HG03103 (cell line): ENCODE measurements around the gene TCF7L2.

Experiments used
- ATAC-seq: cut with Tn5 transposase; IDR thresholded peaks from one replicate; pipeline ENCODE4 v1.9.1; 2021; ENCODE audit warnings: low read depth; ENCODE audit not compliant: unreplicated experiment

The TCF7L2 gene

DNA sequence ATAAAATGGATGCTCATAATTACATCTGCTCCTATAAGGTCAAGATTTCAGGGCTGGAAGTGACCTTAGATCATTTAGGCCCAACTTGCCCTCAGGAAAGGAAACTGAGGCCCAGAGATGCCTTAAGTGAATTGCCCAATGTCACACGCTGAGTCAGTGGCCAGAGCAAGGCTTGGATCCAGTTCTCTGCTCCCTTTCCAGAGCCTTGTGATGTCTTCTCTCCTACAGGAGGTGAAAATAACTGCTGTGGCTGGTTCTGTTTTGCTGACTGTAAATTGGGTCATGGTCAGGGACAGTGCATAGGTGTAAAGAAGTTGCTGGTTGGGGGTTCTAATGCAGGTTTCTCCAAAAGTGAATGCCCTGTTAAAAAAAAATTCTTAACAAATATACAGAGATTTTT lies 91.3 kb downstream of the TCF7L2 start:
- ATAC-seq = no peak

DNA sequence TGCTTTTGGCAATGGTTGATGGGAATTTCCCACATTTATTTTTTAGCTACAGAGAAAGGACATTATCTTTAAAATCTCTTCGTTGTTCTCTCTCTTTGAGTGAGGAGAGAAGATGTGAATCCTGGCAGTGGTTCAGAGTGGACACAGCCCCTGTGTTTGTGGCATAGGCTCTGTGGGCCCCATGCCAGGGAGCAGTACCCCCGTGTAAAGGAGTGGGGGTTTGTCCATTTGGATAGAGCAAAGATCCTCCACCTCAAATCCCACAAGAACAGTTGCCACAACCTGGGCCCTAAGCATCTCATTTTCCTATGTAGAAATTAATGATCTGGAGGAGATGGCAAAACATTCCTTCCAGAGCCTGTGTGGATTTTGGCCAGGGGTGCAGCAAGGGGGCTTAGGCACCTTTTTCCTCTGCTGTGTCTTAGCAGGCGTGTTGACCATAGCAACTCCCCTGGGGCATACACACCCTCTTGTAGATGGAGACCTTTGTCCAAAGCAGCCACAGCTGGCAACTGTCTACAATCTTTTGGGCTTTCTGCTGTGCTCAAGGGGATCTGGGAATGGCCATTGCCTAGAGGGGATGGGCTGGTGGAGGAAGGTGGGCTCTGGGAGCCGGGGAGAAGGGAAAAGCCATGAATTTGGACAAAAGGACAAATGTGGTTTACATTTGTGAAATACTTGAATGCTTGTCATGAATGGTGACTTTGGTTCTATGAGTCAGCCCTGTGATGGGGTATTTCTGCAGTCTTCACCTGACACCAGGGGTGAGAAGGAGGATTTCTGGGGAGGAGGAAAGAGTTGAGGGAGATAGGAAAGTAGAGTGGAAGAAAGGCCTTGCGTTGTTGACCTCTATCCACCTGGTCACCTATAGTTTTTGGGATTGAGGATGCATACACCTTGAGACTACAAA lies 92.0 kb downstream of the TCF7L2 start:
- ATAC-seq = no peak

DNA sequence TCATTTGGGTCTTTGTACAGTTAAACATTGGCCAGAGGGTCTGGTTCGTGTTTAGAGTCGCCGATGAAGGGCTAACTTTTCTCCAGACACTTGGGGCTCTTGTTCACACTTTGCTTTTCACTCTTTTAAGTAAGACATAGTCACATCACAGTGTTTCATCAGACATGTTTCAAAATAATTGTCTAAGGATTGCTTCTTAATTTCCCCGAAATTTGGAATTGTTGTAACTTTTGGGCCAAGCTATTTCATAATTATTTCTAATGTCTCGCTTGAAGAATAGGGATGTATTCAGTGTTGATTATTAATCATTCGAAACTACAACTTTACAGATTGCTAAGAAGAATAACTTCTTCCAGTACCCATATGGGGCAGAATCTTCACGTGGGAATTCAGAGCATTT lies 92.8 kb downstream of the TCF7L2 start:
- ATAC-seq = no peak

DNA sequence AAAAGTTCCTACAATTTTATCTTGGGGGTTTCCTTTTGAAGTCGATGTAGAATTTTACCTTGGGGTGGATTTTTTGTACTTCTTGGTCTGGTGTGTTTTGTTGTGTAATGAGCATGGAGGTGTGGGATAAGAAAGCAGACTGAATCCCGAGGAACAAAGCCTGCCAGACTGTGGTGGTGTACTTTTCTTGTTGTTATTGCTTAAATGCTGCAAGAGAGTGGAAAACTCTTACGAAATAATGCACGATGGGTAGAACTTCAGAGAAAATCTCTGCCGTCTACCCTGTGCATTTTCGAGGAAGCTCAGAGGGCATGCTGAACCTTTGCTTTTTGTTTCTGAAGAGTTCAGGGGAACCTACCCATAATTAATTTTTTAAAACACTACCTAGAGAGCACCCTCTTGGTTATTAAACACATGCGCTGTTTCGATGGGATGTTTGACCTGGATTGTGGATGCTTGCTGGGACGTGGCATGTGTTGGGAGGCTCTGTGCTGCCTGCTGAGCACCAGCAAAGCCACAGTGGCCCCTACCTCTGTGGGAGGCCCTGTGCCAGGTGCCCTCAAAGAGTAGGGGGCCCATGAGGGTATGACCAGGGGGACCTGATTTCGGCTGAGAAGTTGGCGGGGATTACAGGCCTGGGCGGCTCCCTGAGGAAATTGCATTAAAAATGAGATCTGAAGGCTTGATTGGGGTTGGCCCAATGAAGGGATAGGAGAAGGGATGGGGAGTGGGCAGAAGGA lies 94.1 kb downstream of the TCF7L2 start:
- ATAC-seq = no peak

DNA sequence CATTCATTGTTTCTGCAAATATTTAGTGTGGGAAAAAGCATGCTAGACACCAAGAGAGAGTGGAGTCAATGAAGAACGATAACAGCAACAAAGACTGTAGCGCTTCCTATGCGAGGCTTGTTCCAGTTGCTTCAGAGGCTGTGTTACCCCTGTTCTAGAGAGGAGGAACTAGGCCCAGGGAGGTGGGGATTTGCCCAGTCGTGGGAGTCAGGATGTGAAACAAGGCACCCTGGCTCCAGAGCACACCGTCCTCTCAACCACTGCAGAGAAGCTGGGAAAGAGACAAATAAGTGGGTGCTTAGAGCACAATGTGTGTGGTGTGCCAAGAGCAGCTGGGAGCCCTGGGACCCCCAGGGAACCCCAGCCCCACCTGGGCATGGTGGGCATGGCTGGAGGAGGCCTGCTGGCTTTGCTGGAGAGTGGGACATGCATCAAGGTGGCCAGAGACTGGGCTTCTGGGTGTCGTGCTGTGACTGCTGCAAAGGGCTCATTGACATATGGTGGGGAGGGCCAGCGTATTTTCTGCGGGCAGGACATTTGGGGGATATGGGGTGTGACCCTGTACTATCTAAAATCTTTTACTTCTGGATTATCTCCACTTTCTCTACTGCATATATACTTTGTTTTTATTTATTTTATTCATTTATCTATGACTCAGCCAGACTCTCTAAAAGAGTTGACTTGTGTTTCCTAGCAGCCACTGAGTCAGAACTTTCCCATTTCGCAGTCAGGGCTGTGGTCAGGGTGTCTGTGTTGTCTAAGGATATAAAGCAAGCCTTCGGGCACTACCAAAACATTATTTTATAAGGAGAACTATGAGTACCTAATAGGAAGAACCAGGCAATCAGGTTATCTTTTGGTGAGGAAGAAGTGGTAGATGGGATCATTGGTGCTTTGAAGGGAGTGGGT lies 95.4 kb downstream of the TCF7L2 start:
- no peak for ATAC-seq

DNA sequence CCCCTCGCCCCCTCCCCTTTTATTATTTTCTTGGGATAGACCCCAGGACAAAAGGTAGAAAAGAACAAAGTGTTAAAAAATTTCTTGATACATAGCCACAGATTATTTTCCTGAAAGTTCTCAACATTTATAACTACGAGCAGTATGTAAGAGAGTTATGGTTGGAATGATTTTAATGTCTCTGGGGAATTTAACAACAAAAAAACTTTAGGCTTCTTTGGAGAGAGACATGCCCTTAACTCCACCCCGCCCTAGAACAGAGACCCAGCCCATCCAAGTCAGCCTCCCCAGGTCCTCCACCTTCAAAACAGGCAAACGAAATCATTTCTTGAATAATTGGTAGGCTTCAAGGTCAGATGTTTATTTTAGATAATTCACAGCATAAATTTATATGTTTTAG lies 97.1 kb downstream of the TCF7L2 start:
- ATAC-seq = no peak

DNA sequence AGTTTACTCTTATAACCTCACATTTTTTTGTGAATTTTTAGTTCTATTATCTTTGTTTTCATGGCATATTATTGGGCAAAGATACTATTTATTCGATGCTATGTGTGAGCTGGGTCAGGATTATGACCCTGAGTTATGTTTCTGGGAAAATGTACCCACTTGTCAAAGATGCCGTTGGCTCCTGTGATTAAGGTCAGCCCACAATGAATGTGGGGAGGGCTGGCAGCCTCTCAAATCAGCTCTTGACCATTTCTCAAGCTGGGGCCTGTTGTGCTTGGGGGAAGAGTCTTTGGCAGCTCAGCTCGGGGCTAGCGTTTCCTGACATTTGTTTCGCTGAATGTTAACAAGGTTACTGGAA lies 97.5 kb downstream of the TCF7L2 start:
- ATAC-seq = no peak

DNA sequence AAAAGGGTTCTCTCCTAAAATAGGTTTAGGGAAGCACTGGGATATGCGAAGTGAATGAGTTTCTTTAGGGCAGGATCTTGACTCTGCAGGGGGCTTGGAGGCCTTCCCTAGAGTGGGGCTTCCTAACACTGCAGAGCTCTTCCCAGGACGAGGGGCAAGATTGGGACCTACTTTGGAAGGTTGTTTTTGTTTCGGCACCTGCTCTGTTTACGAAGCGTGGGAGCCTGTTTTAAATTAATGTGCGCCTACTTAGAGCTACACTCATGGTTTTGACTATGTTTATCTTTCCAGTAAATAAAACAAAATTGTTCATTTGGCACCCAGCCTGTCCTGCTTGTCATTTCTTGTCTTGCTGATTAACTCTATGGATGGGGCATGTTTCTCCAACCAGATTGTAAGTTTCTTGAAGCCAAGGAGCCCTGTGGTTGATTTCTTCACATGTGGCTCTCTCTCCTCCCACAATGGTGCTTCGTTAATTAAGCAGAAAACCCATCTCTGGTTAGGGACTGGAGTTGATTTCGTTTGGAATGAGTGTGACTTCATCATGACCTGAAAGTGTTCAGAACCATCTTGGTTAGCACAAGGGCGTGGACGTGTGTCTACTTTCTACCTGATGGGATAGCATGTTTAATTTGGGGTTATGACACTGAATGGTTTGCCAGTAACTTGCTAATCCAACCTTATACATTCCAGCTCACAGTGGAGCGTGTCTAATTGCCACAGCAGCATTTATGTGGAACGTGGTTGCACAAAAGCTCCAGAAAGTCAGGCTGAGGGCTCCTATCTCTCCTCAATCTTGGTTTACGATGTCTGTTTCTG lies 98.1 kb downstream of the TCF7L2 start:
- no peak for ATAC-seq

DNA sequence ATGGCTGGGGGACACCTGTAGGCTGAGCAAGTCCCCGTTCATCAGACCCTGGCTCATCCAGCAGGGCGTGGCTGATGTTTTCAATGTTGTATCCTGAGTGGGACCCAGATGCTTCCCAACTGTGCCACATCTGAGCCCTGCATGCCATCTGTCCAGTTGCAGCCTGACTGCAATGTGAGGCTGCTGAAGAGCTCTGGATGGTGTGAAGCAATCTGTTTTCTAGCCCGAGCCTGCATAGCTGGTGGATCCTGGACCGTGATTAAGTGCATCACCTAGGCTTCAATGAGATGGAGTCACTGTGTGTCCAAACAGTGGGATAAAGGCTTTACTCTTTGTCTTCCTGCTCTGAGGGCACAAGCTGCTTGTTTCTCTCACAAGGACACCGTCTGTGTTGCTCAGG lies 99.8 kb downstream of the TCF7L2 start:
- ATAC-seq = no peak

DNA sequence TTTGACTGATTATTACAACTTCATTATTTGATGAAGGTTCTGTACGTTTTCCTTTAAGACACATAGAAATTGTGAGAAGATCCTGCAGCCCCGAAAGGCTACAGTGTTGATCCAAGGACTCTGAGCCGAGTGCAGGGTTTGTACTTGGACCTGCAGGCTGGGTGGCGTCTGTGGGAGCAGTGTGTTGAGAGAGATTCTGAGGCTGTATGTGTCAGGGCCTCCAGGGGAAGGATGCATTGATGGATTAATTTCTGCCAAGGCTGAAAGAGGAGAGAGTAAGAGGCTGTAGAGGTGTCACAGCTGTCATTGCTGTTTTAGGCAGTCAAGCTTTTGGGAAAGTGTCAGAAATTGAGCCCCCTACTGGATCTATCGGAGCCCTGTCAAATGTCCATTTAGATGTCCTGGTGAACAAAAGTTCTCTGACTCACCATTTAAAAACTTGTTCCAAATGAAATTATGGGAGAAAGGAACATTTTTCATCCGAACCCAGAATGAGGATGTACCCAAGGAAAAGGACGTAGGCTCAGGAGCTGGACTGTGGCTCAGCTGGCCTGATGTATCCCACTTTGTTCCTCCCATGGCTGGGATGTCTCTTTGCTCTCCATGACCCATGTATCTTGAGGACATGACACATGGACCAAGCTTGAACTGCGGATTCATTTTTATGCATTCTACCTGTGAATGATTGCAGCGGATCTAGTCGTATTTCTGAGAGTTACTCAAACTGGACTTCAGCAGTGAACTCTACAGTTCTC lies 102.2 kb downstream of the TCF7L2 start:
- ATAC-seq = no peak

DNA sequence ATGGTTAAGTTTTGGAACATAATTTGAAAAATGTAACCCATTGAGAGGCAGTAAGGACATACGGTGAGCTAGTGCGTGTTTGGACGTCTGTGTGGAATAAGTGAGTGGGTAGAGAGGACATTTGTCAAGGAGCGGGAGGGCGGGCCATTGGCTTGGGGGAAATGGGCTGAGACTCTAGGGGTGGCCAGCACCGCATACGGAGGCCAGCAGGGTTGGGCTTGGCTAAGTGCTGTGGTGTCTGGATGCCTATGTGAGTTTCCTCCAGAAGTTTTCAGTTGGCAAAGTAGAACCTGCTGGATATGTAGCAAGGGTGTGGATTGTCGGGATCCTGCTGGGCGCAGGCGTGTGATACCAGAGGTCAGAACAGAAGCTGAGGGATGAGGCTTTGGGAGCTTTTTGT lies 103.0 kb downstream of the TCF7L2 start:
- no peak for ATAC-seq

DNA sequence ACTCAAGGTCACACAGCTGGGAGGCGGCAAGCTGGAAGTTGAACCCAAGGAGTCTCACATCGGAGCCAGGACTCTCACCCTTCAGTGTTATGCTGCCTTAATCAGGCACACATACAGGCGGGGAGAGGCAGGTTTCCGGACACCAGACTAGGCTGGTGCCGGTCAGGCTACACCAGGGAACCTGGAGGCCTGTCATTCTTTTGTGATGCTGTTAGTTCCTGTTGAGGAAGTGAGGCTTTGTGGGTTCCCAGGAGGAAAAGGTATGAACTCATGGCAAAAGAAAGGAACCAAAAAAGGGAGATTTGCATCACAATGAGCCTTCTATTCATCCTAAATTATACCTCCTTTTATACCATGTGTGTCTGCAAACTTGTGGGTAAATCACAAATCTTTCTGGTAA lies 103.8 kb downstream of the TCF7L2 start:
- no peak for ATAC-seq

DNA sequence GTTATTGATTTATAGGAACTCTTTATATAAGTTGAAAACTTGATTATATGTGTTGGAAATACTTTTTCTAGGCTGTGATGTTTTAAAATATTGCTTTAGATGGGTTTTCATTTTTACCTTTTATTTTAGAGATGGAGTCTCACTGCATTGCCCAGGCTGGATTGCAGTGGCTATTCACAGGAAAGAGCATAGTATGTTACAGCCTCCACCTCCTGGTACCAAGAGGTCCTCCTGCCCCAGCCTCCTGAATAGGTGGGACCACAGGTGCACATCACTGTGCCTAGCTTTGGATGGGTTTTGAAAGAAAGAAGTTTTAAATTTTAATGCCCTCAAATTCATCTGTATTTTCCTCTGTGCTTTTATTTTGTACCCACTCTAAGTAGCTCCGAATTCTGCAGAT lies 105.4 kb downstream of the TCF7L2 start:
- ATAC-seq = no peak

DNA sequence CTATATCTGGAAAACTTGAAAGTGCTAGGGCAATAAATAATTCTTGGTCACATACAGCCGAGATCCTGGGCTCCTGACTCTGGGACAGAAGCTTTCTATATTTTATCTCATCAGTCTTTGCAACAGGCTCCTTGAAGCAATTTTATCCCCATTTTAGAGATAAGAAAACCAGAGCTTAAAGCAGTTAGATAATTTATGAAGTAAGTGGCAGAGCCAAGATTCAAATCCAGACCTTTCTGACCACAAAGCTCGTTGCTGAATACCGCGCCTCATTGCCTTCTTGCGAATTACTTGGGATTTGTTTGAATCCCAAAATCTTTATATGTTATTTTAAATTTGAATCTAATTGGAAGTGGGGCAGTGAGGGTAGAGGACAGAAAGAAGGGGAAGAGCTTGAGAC lies 106.0 kb downstream of the TCF7L2 start:
- ATAC-seq = no peak

DNA sequence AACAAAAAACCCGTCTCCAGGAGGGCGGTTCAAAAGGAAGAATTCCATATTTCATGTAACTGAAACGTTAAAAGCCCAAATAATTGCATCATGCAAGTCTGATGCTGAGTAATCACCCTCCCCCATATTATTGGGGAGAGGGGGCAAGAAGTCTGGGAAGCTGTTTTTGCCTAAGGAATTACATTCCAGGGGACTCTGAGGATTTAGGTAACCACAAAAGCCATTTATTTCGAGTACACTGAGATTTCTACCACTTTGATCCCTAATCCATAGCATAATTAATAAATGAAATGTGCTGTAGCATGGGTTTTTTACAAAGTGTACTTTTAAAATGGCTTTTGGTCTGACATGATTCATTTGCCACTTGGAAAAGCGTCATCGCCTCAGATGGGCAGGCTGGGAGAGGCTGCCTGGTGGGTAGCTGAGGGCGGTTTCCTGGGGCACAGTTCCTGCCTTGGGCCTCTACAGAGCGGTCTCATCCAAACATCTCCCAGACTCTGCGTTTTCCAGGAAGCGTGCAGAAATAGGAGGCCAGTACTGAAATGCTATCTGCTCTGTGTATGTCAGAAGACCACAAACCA lies 106.5 kb downstream of the TCF7L2 start:
- no peak for ATAC-seq

DNA sequence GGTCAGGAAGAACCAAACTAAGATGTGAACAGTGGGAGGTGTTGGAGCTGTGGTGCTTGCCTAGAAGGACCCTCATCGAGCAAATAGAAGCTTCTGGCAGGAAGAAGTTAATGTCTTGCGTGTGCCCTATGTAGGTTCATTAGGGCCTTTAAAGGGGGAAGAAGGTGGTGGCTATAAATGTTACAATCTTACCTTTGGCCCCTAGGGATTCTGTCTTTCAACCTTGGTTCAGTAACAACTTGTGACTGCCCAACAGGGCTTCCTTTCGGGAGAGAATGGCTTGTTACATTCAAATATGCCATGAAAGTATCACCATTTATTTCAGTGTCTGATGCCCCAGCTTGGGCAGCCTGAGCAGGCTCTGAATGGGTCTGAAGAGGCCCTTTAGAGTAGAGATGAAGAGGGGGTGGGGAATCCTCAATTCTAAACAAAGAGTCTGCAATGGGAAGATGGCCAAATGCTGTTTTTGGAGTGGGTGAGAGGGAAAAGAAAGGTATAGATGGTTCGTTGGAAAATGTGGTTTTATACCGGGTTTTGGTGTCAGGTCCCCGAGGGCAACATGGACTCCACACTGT lies 108.0 kb downstream of the TCF7L2 start:
- ATAC-seq = no peak

DNA sequence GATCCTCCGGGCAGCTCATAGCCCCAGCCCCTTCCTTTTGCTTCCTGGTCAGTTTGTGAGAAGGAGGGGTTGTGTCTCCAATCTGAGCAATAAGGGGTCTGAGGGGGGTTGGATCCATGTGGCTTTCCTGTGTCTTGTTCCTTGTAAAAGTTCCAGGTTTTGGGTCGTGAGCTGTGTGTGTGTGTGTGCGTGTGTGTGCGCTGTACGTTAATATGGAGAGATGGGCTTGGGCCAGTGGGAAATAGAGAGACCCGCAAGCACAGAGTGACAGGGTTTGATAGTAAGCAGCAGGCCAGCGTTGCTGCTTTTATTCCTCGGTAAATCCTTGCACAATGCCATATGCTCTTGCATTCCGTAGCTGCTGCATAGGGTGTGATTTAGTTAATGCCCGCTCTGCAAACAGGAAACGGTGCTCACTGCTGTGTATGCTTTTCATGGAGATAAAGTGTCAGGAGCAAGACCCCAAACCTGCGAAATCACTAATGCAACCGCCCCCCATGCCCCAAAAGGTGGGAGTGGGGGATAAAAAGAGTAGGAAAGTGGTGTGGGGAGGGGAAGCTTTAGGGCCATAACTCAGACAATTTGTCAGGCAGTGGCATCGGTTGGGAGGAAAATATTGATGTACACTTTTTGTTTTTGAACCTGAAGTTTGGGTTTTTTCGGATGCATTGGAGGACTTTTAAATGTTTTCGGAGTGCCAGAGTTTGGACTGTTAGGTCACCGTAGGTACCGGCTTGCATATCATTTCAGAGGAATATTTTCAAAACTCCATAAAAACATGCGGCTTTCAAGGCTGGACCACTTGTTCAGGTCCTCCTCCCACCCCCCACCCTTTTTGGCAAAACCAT lies 108.7 kb downstream of the TCF7L2 start:
- ATAC-seq = no peak

DNA sequence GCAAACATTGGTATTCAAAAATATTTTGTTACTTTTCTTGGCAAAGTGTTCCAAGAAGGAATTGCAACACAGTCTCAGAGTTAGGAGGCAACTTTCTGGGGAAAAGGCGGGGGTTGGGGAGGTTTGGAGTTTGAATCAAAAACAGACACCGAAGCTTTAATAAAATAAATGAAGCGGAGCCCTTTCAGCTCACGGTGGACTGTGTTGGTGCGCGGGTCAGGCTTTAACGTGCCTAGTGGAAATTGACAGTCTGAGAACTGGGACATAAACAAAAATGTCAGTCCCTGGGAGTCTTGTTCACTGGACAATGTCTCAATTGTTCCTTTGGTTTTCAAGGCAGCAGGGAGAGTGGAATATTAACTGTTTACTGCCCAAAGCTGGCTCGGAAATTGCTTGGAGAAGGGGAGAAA lies 109.3 kb downstream of the TCF7L2 start:
- ATAC-seq = no peak
